HG02885 (cell line): Measurements from ENCODE around the gene SH3D19.
"Not testable (repeated sequence)": the region's sequence is repeated elsewhere in the genome, so short reads cannot be mapped to it uniquely, and the experiment has no call there.

Experiments
- ATAC-seq: cut with Tn5 transposase; IDR thresholded peaks from one replicate; pipeline ENCODE4 v1.9.1; 2021; ENCODE audit warnings: mild to moderate bottlenecking; ENCODE audit not compliant: unreplicated experiment, poor library complexity

The SH3D19 gene

GRCh38 chr4:151235373-151235772, 90.0 kb downstream of the SH3D19 start:
- not testable (repeated sequence) for ATAC-seq

DNA sequence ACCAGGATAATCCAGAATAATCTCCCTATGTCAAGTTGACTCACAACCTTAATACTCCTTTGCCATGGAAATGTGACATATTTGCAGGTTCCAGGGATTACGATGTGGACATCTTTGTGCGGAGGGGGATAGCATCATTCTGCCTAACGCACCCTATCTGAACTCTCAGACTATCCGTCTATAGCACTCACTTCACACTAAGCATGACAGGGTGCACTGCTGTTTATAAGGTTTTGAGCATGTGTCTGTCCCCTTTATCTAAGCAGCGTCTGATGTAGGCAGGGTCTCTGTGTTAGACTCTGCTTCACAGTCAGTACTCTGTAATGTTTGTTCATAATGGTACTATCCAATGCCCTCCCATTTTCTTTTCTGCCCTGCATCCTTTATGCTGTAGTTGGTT, 91.8 kb downstream of the SH3D19 start:
- no peak for ATAC-seq

GRCh38 chr4:151231915-151232595, 93.3 kb downstream of the SH3D19 start:
- no peak for ATAC-seq

- no peak for ATAC-seq
Measured at GRCh38 chr4:151228189-151229119, 97.0 kb downstream of the SH3D19 start.

DNA sequence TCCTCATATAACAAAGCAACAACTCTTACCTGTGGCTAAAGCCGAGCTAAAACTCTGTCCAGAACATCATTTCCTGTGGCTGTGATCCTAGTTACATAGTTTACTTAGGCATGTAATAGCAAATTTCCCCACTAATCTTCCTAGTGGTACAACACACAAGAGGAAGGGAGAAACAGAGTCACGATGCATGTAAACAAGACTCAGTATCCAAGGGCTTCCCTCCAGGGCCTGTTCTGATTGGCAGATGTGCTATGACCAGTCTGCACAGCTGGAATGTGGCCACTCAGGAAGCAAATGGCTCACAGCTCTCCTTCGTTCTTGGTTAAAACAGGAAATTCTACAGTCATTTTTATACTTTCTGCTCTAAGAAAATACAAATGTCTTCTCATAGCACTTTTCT, 97.7 kb downstream of the SH3D19 start:
- ATAC-seq, result no peak

DNA sequence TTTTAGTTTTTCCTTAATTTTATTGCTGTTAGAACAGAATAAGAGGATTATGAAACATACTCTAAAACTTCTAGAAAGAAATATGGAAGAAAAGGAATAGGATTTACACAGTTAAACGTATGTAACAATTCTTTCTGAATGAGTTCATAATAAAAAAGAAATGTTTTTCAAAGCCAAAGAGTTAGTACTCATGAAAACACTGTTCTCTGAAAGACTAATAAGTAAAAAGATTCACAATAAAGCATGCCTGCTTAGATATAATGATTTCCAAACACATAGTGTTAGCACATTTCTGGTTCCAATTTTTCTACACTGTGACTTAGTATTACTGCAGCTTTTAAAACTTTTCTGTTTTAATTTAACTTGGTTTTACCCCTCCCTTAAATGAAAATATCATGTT, 98.2 kb downstream of the SH3D19 start:
- no peak for ATAC-seq

DNA sequence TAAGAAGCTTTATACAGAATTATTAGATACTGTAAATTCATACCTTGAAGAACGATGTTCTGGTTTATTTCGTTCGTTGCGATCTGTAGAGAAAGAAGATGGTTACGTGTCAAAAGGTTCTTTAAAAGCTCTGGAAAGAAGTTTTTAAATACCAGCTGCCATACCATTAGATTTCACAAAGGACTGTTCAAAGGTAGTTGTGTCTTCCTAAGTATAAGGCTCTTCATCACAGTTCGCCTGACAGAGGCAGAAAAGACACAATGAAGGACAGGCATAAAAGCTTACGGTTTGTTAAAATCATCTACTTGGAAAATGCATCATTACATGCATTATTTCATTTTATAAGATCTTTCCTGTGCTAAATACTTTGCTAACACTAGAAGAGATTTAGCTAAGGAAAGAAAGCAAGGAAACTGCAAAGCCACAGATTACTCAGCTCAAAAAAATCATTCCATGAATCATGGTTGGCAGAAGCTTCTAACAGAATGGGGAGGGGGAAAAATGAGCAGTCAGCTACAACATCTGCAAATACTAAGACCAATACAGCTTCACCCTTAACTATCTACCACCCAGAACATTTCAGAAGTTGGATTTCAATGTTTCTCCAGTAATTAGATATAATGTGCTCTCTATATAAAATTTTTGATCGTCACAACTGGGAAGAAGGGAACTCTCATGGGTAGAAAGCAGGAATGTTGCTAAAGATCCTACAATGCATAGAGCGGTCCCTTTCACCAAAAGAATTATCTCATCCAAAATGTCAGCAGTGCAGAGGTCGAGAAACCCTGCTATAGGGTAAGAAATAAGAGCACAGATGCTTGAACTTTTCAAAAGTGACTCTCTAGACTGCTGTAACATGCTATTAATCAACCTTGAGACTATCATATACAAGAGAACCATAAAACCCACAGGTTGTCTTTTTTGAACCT, 99.1 kb downstream of the SH3D19 start:
- no peak for ATAC-seq

DNA sequence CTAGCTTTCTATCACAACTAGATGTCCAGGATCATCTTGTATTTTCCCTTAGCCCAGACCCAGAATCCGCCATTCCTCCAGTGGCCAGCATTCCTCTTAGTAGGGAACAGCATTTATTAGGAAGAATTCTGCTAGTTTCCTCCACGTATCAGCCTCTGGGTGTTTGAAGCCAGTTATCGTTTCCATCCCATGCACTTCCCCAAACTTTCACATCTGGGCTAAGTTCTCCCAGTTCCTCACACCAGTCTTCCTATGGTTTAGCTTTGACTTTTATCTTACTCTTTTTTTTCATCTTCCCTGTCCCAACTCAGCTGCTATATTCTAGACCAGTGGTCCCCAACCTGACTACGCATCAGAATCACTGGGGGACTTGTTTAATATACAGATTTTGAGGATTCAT, 101.9 kb downstream of the SH3D19 start:
- ATAC-seq, result no peak

- ATAC-seq, result no peak
Measured at GRCh38 chr4:151219948-151220347, 105.5 kb downstream of the SH3D19 start.

- ATAC-seq, result no peak
Measured at GRCh38 chr4:151219091-151219490, 106.3 kb downstream of the SH3D19 start.

GRCh38 chr4:151218343-151218742, 107.1 kb downstream of the SH3D19 start:
- ATAC-seq, result no peak

- no peak for ATAC-seq
Measured at GRCh38 chr4:151217326-151217725, 108.1 kb downstream of the SH3D19 start.

DNA sequence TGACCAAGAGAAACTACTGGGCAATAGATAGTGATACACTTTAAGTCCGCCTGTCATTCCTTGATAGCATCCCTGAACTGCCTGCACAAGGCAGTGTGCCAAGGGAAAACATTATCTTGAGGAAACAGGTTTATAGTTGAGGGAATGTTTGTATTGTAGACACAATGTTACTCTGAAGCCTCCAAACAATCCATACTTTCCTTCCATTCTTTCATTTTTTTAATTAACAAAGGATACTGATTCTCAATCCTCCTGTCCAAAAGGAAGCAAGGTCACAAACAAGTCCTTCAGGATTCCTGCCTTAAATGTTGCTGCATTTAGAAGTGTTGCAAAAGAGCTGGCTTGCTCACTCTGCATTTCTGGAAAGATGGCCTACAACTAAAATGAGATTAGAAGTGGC, 110.1 kb downstream of the SH3D19 start:
- no peak for ATAC-seq

GRCh38 chr4:151207868-151208267, 117.5 kb downstream of the SH3D19 start:
- ATAC-seq, result no peak

DNA sequence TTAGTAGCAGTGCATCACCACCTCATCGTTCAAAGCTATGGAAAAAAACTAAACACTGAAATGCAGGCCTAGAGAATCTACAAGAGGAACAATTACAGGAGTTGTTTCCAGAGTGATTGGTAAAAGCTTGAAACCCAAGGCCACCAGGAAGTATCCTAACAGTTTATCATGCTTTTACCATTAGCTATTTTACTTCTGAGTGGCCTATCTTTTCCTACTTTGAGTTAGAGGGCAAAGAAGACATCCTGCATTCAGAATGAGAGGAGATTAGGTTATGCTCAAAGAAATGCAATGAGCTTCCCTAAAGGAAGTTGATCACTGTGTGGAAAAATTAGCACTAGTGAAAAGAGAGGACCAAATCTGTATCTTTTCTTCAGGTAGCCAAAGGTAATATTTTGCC, 118.2 kb downstream of the SH3D19 start:
- no peak for ATAC-seq

- no peak for ATAC-seq
Measured at GRCh38 chr4:151206241-151207005, 119.0 kb downstream of the SH3D19 start.

- ATAC-seq, result no peak
Measured at GRCh38 chr4:151205722-151206121, 119.7 kb downstream of the SH3D19 start.

DNA sequence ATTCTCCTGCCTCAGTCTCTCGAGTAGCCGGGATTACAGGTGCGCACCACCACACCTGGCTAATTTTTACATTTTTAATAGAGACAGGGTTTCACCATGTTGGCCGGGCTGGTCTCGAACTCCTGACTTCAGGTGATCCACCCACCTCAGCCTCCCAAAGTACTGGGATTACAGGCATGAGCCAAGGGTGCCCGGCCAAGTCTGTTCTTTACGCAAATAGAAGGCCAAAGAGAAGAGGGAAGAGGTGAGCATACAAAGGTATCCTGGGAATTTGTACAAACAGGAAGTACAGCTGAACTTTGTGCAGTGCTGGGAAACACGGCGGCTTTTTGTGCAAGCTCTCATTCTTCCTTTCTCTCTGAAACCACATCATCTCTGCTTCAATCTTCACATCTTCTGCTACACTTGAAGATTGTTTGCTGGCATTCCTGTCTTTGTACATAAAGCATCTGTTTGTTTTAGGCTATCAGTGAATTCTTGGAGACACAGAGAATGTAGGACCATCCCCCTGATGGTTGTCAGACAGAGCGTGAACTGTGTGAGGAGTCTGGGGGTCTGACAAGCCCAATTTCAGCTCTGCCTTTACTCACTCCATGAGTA, 120.4 kb downstream of the SH3D19 start:
- ATAC-seq, result no peak

GRCh38 chr4:151202851-151203455, 122.5 kb downstream of the SH3D19 start:
- ATAC-seq, result no peak
